GM18907 (cell line): ENCODE measurements around the gene PCSK5.

Experiments used
- ATAC-seq: cut with Tn5 transposase; IDR thresholded peaks from one replicate; pipeline ENCODE4 v1.9.1; 2021; ENCODE audit warnings: mild to moderate bottlenecking, moderate library complexity; ENCODE audit not compliant: unreplicated experiment

The PCSK5 gene

GRCh38 chr9:75918909-75919308, 28.4 kb downstream of the PCSK5 start:
- no peak for ATAC-seq

GRCh38 chr9:75921391-75922127, 31.1 kb downstream of the PCSK5 start:
- ATAC-seq: no peak

GRCh38 chr9:75926385-75926784, 35.9 kb downstream of the PCSK5 start:
- no peak for ATAC-seq

GRCh38 chr9:75927356-75927755, 36.9 kb downstream of the PCSK5 start:
- no peak for ATAC-seq

- no peak for ATAC-seq
Observed at GRCh38 chr9:75930190-75930589, 39.7 kb downstream of the PCSK5 start.

- ATAC-seq: no peak
Observed at GRCh38 chr9:75930730-75931321, 40.4 kb downstream of the PCSK5 start.

GRCh38 chr9:75933982-75934381, 43.5 kb downstream of the PCSK5 start:
- ATAC-seq: no peak

- no peak for ATAC-seq
Observed at GRCh38 chr9:75935591-75935990, 45.1 kb downstream of the PCSK5 start.

GRCh38 chr9:75937521-75938258, 47.2 kb downstream of the PCSK5 start:
- ATAC-seq: no peak

GRCh38 chr9:75938946-75939345, 48.5 kb downstream of the PCSK5 start:
- no peak for ATAC-seq

GRCh38 chr9:75939536-75940111, 49.2 kb downstream of the PCSK5 start:
- ATAC-seq: no peak

- no peak for ATAC-seq
Observed at GRCh38 chr9:75941066-75941465, 50.6 kb downstream of the PCSK5 start.

GRCh38 chr9:75941577-75942311, 51.3 kb downstream of the PCSK5 start:
- ATAC-seq: no peak

GRCh38 chr9:75946766-75947165, 56.3 kb downstream of the PCSK5 start:
- ATAC-seq: no peak

GRCh38 chr9:75947233-75947632, 56.8 kb downstream of the PCSK5 start:
- ATAC-seq: no peak

- ATAC-seq: no peak
Observed at GRCh38 chr9:75950998-75951397, 60.5 kb downstream of the PCSK5 start.

GRCh38 chr9:75953218-75953617, 62.7 kb downstream of the PCSK5 start:
- no peak for ATAC-seq

GRCh38 chr9:75956161-75956560, 65.7 kb downstream of the PCSK5 start:
- no peak for ATAC-seq

- ATAC-seq: no peak
Observed at GRCh38 chr9:75957116-75957515, 66.6 kb downstream of the PCSK5 start.

- ATAC-seq: no peak
Observed at GRCh38 chr9:75958226-75958625, 67.8 kb downstream of the PCSK5 start.

GRCh38 chr9:75960551-75960950, 70.1 kb downstream of the PCSK5 start:
- no peak for ATAC-seq
